ENCODE results near the gene PSMF1. TPM values are rescaled to one million over a fixed set of nuclear protein-coding genes. Genes with fewer than 3 reads are reported as not detected.

The PSMF1 gene
- total and polyA plus RNA-seq, 4 donors = 43.6 to 126 (median 83.8) TPM

GRCh38 chr20:1174787-1175186, 56.4 kb downstream of the PSMF1 start:
- no peak for DNase-seq (ENCODE audit: low spot score)
- Histone ChIP-seq H3K9ac (ENCODE audit: low read depth in 1 of 2, low read length in 2 of 2) (no peak overlapping the region), H3K27me3 (ENCODE audit: control insufficient read depth in 4 of 4, insufficient read depth in 4 of 4, low read length in 3 of 4) (no peaks in the 10 kb centered on the region), H3K4me1 (ENCODE audit: control insufficient read depth in 4 of 4, insufficient read depth in 4 of 4, low read length in 3 of 4) (peaks cover 5 to 16% (median 11%) of the 10 kb centered on the region in 4 donors), H3K27ac (ENCODE audit: low read depth in 1 of 2, low read length in 2 of 2) (no peak overlapping the region), H3K4me3 (ENCODE audit: low read depth in 1 of 3, low read length in 3 of 3) (no peak overlapping the region), H3K36me3 (ENCODE audit: control insufficient read depth in 4 of 4, insufficient read depth in 3 of 4, low read depth in 1 of 4, low read length in 3 of 4) (peaks cover 0 to 27% (median 6%) of the 10 kb centered on the region in 4 donors), H3K9me3 (ENCODE audit: control insufficient read depth in 4 of 4, low read length in 3 of 4) (no peaks in the 10 kb centered on the region)
- WGBS = 88% methylated on average over 8 of the region's 8 CpGs
- TF ChIP-seq JUND (IDR thresholded peaks at IDR 0.05) (no peak), HNF4G (IDR thresholded peaks at IDR 0.05) (no peak), HNF4A (conservative IDR thresholded peaks at IDR 0.05) (no peak), SP1 (IDR thresholded peaks at IDR 0.05) (no peak), GABPA (IDR thresholded peaks at IDR 0.05 in 1 of 2, conservative IDR thresholded peaks at IDR 0.05 in 1 of 2) (no peak)

- Histone ChIP-seq H3K27ac (ENCODE audit: low read depth in 1 of 2, low read length in 2 of 2) (no peak overlapping the region), H3K27me3 (ENCODE audit: control insufficient read depth in 4 of 4, insufficient read depth in 4 of 4, low read length in 3 of 4) (no peaks in the 10 kb centered on the region), H3K4me1 (ENCODE audit: control insufficient read depth in 4 of 4, insufficient read depth in 4 of 4, low read length in 3 of 4) (peaks cover 4 to 16% (median 7%) of the 10 kb centered on the region in 4 donors), H3K36me3 (ENCODE audit: control insufficient read depth in 4 of 4, insufficient read depth in 3 of 4, low read depth in 1 of 4, low read length in 3 of 4) (peaks cover 0 to 10% (median 0%) of the 10 kb centered on the region in 4 donors), H3K4me3 (ENCODE audit: low read depth in 1 of 3, low read length in 3 of 3) (no peak overlapping the region), H3K9ac (ENCODE audit: low read depth in 1 of 2, low read length in 2 of 2) (no peak overlapping the region), H3K9me3 (ENCODE audit: control insufficient read depth in 4 of 4, low read length in 3 of 4) (no peaks in the 10 kb centered on the region)
- no peak for DNase-seq (ENCODE audit: low spot score)
- TF ChIP-seq CTCF (IDR thresholded peaks at IDR 0.05; ENCODE audit: low read depth, low read length, missing input control) (peak; percentile 14), FOXA2 (IDR thresholded peaks at IDR 0.05) (no peak), GABPA (IDR thresholded peaks at IDR 0.05 in 1 of 2, conservative IDR thresholded peaks at IDR 0.05 in 1 of 2) (no peak), RAD21 (IDR thresholded peaks at IDR 0.05) (peak; percentile 33 to 39), SP1 (IDR thresholded peaks at IDR 0.05) (no peak)
- WGBS = 80% methylated on average over 5 of the region's 5 CpGs
Measured at GRCh38 chr20:1177680-1178079, 59.3 kb downstream of the PSMF1 start.

DNA sequence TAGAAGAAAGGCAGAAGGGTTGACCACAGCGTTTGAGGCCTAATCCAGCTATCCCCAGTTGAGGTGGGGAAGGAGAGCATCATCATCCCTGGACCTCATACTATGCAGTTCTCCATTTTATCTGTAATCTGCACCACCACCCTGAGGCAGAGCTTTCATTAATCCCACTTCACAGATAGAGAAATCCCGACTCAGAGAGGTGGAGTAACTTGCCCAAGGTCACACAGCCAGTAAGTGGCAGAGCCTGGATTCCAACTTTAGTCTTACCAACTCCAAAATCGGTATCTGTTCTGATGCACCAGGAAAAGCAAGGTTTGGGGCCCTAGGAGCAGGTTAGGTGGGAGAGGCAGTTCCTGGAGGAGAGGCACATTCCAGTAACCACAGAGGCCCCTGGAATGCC, 59.7 kb downstream of the PSMF1 start:
- H3K9me3 ChIP-seq (ENCODE audit: control insufficient read depth in 4 of 4, low read length in 3 of 4) = no peaks in the 10 kb centered on the region
- peaks cover 4 to 16% (median 7%) of the 10 kb centered on the region in 4 donors for H3K4me1 ChIP-seq (ENCODE audit: control insufficient read depth in 4 of 4, insufficient read depth in 4 of 4, low read length in 3 of 4)
- DNase-seq (ENCODE audit: low spot score) = no peak
- peaks cover 0 to 6% (median 0%) of the 10 kb centered on the region in 4 donors for H3K36me3 ChIP-seq (ENCODE audit: control insufficient read depth in 4 of 4, insufficient read depth in 3 of 4, low read depth in 1 of 4, low read length in 3 of 4)
- H3K27me3 ChIP-seq (ENCODE audit: control insufficient read depth in 4 of 4, insufficient read depth in 4 of 4, low read length in 3 of 4) = no peaks in the 10 kb centered on the region
- no peak overlapping the region for H3K4me3 ChIP-seq (ENCODE audit: low read depth in 1 of 3, low read length in 3 of 3)
- no peak overlapping the region for H3K9ac ChIP-seq (ENCODE audit: low read depth in 1 of 2, low read length in 2 of 2)
- no peak for TF ChIP-seq FOXA2 (IDR thresholded peaks at IDR 0.05)
- TF ChIP-seq FOXA1 (IDR thresholded peaks at IDR 0.05) = no peak
- TF ChIP-seq, protein P1, sequence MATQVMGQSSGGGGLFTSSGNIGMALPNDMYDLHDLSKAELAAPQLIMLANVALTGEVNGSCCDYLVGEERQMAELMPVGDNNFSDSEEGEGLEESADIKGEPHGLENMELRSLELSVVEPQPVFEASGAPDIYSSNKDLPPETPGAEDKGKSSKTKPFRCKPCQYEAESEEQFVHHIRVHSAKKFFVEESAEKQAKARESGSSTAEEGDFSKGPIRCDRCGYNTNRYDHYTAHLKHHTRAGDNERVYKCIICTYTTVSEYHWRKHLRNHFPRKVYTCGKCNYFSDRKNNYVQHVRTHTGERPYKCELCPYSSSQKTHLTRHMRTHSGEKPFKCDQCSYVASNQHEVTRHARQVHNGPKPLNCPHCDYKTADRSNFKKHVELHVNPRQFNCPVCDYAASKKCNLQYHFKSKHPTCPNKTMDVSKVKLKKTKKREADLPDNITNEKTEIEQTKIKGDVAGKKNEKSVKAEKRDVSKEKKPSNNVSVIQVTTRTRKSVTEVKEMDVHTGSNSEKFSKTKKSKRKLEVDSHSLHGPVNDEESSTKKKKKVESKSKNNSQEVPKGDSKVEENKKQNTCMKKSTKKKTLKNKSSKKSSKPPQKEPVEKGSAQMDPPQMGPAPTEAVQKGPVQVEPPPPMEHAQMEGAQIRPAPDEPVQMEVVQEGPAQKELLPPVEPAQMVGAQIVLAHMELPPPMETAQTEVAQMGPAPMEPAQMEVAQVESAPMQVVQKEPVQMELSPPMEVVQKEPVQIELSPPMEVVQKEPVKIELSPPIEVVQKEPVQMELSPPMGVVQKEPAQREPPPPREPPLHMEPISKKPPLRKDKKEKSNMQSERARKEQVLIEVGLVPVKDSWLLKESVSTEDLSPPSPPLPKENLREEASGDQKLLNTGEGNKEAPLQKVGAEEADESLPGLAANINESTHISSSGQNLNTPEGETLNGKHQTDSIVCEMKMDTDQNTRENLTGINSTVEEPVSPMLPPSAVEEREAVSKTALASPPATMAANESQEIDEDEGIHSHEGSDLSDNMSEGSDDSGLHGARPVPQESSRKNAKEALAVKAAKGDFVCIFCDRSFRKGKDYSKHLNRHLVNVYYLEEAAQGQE (IDR thresholded peaks at IDR 0.05) = no peak
- WGBS = 86% methylated on average over 3 of the region's 3 CpGs
- H3K27ac ChIP-seq (ENCODE audit: low read depth in 1 of 2, low read length in 2 of 2) = no peak overlapping the region
